Ishikawa (cell line): ENCODE measurements around the gene TUBE1.

Source experiments
- CEBPB ChIP-seq: IDR thresholded peaks from 2 replicates; pipeline ENCODE4 v1.6.1; 2012
- EP300 ChIP-seq: IDR thresholded peaks from 2 replicates; pipeline ENCODE4 v1.6.1; 2012; ENCODE audit warnings: borderline replicate concordance
- RAD21 ChIP-seq: IDR thresholded peaks from 2 replicates; pipeline ENCODE4 v1.6.1; 2012; ENCODE audit warnings: low read depth
- TCF12 ChIP-seq: IDR thresholded peaks from 2 replicates; pipeline ENCODE4 v1.6.1; 2012; ENCODE audit warnings: low read depth
- YY1 ChIP-seq: IDR thresholded peaks from 2 replicates; pipeline ENCODE4 v1.6.1; 2012; ENCODE audit warnings: low read depth
- TF ChIP-seq, protein P1 (sequence below): IDR thresholded peaks from 2 replicates; pipeline ENCODE4 v1.6.1; 2012
- TF ChIP-seq, protein P2 (sequence below): IDR thresholded peaks from 2 replicates; pipeline ENCODE4 v1.6.1; 2012; ENCODE audit warnings: low read depth, mild to moderate bottlenecking

GRCh38 chr6:112022749-112023148, 64.5 kb downstream of the TUBE1 start:
- TF ChIP-seq YY1 (no peak), TCF12 (no peak), RAD21 (no peak), EP300 (no peak), CEBPB (no peak)
- TF ChIP-seq, protein P1, sequence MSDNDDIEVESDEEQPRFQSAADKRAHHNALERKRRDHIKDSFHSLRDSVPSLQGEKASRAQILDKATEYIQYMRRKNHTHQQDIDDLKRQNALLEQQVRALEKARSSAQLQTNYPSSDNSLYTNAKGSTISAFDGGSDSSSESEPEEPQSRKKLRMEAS: no peak
- TF ChIP-seq, protein P2, sequence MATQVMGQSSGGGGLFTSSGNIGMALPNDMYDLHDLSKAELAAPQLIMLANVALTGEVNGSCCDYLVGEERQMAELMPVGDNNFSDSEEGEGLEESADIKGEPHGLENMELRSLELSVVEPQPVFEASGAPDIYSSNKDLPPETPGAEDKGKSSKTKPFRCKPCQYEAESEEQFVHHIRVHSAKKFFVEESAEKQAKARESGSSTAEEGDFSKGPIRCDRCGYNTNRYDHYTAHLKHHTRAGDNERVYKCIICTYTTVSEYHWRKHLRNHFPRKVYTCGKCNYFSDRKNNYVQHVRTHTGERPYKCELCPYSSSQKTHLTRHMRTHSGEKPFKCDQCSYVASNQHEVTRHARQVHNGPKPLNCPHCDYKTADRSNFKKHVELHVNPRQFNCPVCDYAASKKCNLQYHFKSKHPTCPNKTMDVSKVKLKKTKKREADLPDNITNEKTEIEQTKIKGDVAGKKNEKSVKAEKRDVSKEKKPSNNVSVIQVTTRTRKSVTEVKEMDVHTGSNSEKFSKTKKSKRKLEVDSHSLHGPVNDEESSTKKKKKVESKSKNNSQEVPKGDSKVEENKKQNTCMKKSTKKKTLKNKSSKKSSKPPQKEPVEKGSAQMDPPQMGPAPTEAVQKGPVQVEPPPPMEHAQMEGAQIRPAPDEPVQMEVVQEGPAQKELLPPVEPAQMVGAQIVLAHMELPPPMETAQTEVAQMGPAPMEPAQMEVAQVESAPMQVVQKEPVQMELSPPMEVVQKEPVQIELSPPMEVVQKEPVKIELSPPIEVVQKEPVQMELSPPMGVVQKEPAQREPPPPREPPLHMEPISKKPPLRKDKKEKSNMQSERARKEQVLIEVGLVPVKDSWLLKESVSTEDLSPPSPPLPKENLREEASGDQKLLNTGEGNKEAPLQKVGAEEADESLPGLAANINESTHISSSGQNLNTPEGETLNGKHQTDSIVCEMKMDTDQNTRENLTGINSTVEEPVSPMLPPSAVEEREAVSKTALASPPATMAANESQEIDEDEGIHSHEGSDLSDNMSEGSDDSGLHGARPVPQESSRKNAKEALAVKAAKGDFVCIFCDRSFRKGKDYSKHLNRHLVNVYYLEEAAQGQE: no peak
